Psoas muscle (tissue), 8 donors: ENCODE measurements around the gene RASSF8. TPM values are rescaled to one million over a fixed set of nuclear protein-coding genes. Genes with fewer than 3 reads are reported as not detected.

Experiments
- ATAC-seq, 4 donors: fragments of 200-7000 bp; cut with Tn5 transposase; one replicate each; pipeline ENCODE4 v1.9.1; 2020; ENCODE audit warnings: moderate library complexity in 3 of 4, mild to moderate bottlenecking in 2 of 4
- DNase-seq, 2 donors: peaks; one replicate each; pipeline ENCODE4 v3.0.0-alpha.2; 2020
- H3K27ac ChIP-seq: fragments of 200-600 bp; one replicate; pipeline ENCODE4 v1.8.0; 2022
- H3K27me3 ChIP-seq, 3 donors: fragments of 200-600 bp in 1 of 3; one replicate each; pipeline versions ENCODE4 v1.6.1 to v1.8.0; 2013 to 2022; ENCODE audit warnings: low read length in 2 of 3, mild to moderate bottlenecking in 2 of 3, moderate library complexity in 1 of 3; ENCODE audit not compliant: insufficient read depth in 3 of 3
- H3K36me3 ChIP-seq, 2 donors: fragments of 200-600 bp in 1 of 2; one replicate each; pipeline versions ENCODE4 v1.6.1 to v1.8.0; 2013 to 2022; ENCODE audit warnings: low read depth in 1 of 2, mild to moderate bottlenecking in 1 of 2, moderate library complexity in 1 of 2; ENCODE audit not compliant: insufficient read depth in 1 of 2
- H3K4me1 ChIP-seq: fragments of 200-600 bp; one replicate; pipeline ENCODE4 v1.8.0; 2022
- H3K4me3 ChIP-seq: fragments of 200-600 bp; one replicate; pipeline ENCODE4 v1.8.0; 2022; ENCODE audit warnings: mild to moderate bottlenecking
- H3K9me3 ChIP-seq: fragments of 200-600 bp; one replicate; pipeline ENCODE4 v1.8.0; 2022
- CTCF ChIP-seq: fragments of 200-600 bp; IDR thresholded peaks from one replicate; pipeline ENCODE4 v1.8.0; 2022; ENCODE audit warnings: antibody characterized with exemption
- WGBS, 3 donors: extraction: QIAGEN DNeasy Blood & Tissue Kit; methylation state at CpG; one replicate each; pipeline versions ENCODE4 v1.1.6 to v1.1.7; 2013; 5-methylcytosine and 5-hydroxymethylcytosine counted together
- intact Hi-C, 2 donors: fragments of 100-400 bp; cut with DNase I; formaldehyde crosslinking; loops; one replicate each; pipeline versions ENCODE4 v1.11.0 to v1.14.2; 2022
- polyA plus RNA-seq, 3 donors: library from polyadenylated mRNA; stranded (reverse); fragments of 200-250 nt; gene quantifications; one replicate each; pipeline ENCODE4 v1.2.3, GENCODE V29; 2013
- total RNA-seq, 4 donors: library from RNA; stranded (reverse); fragmentation: NEBNext Ultra II Directional in 2 of 4; extraction: Animal tissue kit (Norgen Biotek cat#: 25700) in 2 of 4; gene quantifications; one replicate each; pipeline versions ENCODE4 v1.2.1 to v1.2.4, GENCODE V29; 2021 to 2023
- donor health status: healthy with polysubstance abuse.
- donor health status: DM: no; HTN: no; CAD: no; lungs with moderate emphysema.
- donor health status: Bipolar disorder and iron deficiency.
- donor health status: healthy.
- donor health status: DM: yes; HTN: yes; CAD: no.
- donor health status: DM: no; HTN: no; CAD: no.
- donor health status: DM: no; HTN: no; CAD: no.
- donor health status: DM: yes; HTN: yes; CAD: no.

RASSF8 gene
- total and polyA plus RNA-seq, 7 donors: 7.7 to 80.3 (median 41.9) TPM

GRCh38 chr12:26125400-26126339 is 167.2 kb downstream of the RASSF8 start:
- Histone ChIP-seq H3K27me3 (peaks cover 0 to 4% (median 0%) of the 10 kb centered on the region in 3 donors), H3K4me1 (peaks cover 6% of the 10 kb centered on the region), H3K9me3 (no peaks in the 10 kb centered on the region), H3K4me3 (peak overlapping the region; percentile 77), H3K36me3 (no peaks in the 10 kb centered on the region), H3K27ac (peak overlapping the region; percentile 90)
- DNase-seq (peak; percentile 87 to 94), ATAC-seq (peak; percentile 84 to 90 (median 86))
- TF ChIP-seq CTCF: no peak
- intact Hi-C loops: loop anchor here (2.0 to 5.0 kb wide), 4 partner anchors 27 to 162 kb away; partner anchors contain the start of gene SSPN (in 1 of the 2)
- WGBS, 3 donors: 0% methylated on average over 63 to 66 of the region's 66 CpGs

GRCh38 chr12:26126340-26127284 is 168.1 kb downstream of the RASSF8 start:
- Histone ChIP-seq H3K27me3 (peaks cover 0 to 4% (median 0%) of the 10 kb centered on the region in 3 donors), H3K36me3 (no peaks in the 10 kb centered on the region), H3K4me1 (peaks cover 3% of the 10 kb centered on the region), H3K4me3 (peak overlapping the region; percentile 77), H3K27ac (peak overlapping the region; percentile 90), H3K9me3 (no peaks in the 10 kb centered on the region)
- ATAC-seq (peak; percentile 69 to 75 (median 72)), DNase-seq (peak; percentile 90 to 94)
- peak; percentile 5 for TF ChIP-seq CTCF
- intact Hi-C loops: loop anchor here (2.0 to 5.0 kb wide), 4 partner anchors 26 to 161 kb away; partner anchors contain the start of gene SSPN (in 1 of the 2)
- WGBS, 3 donors: 4 to 8% (median 5%) methylated on average over 53 to 60 of the region's 60 CpGs

GRCh38 chr12:26127404-26127803 is 168.9 kb downstream of the RASSF8 start:
- TF ChIP-seq CTCF: no peak
- DNase-seq (no peak), ATAC-seq (no peak)
- Histone ChIP-seq H3K9me3 (no peaks in the 10 kb centered on the region), H3K27ac (peak overlapping the region; percentile 90), H3K36me3 (no peaks in the 10 kb centered on the region), H3K4me1 (peaks cover 3% of the 10 kb centered on the region), H3K27me3 (peaks cover 0 to 4% (median 0%) of the 10 kb centered on the region in 3 donors), H3K4me3 (no peak overlapping the region)
- intact Hi-C loops: loop anchor here (2.0 to 5.0 kb wide), 4 partner anchors 25 to 160 kb away; partner anchors contain the start of gene SSPN (in 1 of the 2)
- 89 to 91% (median 90%) methylated on average over 2 of the region's 2 CpGs for WGBS, 3 donors

GRCh38 chr12:26128168-26128567 is 169.7 kb downstream of the RASSF8 start:
- intact Hi-C loops: loop anchor here (5.0 kb wide), 2 partner anchors 69 to 159 kb away; partner anchors contain the start of gene SSPN (in 1 of the 2)
- H3K9me3 ChIP-seq: no peaks in the 10 kb centered on the region
- DNase-seq: no peak
- H3K36me3 ChIP-seq: no peaks in the 10 kb centered on the region
- peaks cover 0 to 4% (median 0%) of the 10 kb centered on the region in 3 donors for H3K27me3 ChIP-seq
- TF ChIP-seq CTCF: no peak
- H3K4me1 ChIP-seq: peaks cover 3% of the 10 kb centered on the region
- no peak overlapping the region for H3K27ac ChIP-seq
- no peak for ATAC-seq
- H3K4me3 ChIP-seq: no peak overlapping the region

Other genes with a start within 250 kb of the RASSF8 start
- 10 to 100 TPM; 10.3 to 41.5 (median 34.2) TPM for gene BHLHE41, start 166.4 kb downstream of the RASSF8 start, total RNA-seq
- 10 to 100 TPM in 1 of 3 donors, 1 to 10 TPM in 2; 7.4 to 11.1 (median 9.2) TPM for gene BHLHE41, start 166.4 kb downstream of the RASSF8 start, polyA plus RNA-seq
- gene SSPN, start 236.9 kb downstream of the RASSF8 start, total RNA-seq: 10 to 100 TPM; 45.4 to 88.7 (median 73.5) TPM
- 10 to 100 TPM in 2 of 3 donors, 1 to 10 TPM in 1; 8.3 to 24.4 (median 15.2) TPM for gene SSPN, start 236.9 kb downstream of the RASSF8 start, polyA plus RNA-seq